ENCODE data around the gene NRM. TPM values are rescaled to one million over a fixed set of nuclear protein-coding genes. Genes with fewer than 3 reads are reported as not detected.
A peak's percentile ranks its signal among the peaks of the same experiment; 100 is the strongest.
"Not testable (repeated sequence)": the region's sequence is repeated elsewhere in the genome, so short reads cannot be mapped to it uniquely, and the experiment has no call there.

NRM gene
- total RNA-seq, 1 experiment from 2014 or later: 8.8 TPM

DNA sequence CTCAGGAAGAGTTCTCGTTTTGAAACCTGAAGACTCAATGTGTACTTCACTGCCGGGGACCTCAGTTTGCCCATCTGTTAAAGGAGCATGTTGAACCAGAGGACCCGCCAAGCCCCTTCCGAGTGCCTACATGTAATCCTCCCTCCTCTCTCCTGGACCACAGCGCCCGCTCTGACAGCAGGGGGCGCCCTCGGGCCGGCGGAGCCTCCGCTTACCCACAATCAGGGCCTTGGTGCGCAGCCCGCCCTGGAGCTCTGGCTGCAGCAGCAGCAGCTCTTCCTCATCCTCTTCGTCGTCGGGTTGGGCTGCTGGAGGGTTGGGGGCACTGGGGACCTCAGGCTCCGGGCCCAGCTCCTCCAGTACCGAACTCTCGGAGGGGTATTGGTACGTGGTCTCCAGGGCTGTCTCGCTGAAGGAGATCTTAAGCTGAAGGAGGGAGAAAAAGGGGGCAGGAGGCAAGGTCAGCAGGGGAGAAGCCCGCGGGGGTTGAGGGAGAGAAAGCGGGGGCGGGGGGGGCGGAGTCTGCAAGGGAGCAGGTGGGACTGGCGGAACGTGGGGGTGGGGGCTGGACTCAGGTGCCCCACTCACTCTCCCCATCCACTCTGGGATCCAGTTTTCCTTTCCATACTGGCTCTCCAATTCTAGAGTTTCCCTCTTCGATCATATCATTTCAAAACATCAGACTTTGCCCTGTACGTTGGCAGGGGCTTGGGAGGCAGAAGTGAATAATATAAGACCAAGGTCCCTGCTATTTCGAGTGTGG, 11.6 kb downstream of the NRM start:
- DNase-seq (ENCODE audit: low spot score): peak; percentile 82
- in situ Hi-C loops (cut with HindIII; ENCODE audit: low sequenced_read_pairs): no loop called here

DNA sequence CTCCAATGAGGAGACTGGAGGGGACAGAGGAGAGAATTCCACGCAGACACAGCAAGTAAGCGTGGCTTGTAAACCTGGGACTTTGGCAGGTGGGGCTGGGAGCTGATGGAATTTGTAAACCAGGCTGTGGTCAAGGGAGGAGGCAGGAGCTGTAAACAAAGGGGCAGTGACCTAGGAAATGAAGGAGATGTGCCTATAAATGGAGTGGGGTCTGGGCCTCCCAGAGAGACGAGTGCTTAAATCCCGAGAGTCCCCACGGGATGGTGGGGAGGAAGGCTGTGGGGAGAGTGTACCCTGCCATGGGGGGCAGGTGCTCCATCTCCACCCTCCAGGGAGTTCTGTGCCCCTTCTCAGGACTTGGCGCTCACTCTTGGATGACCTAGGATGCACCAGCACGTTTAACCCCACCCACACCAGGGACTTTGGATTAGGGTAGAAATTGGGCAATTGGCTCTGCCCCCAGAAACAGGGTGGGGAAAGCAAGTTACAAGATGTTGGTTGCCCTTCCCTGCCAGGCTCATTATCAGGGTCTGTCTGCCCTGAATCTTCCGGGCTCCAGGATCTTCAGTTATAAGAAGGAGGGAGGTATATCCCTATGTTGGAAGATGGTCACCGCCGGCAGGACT, 14.0 kb downstream of the NRM start:
- in situ Hi-C loops (cut with HindIII; ENCODE audit: low sequenced_read_pairs): no loop called here
- DNase-seq (ENCODE audit: low spot score): no peak

DNA sequence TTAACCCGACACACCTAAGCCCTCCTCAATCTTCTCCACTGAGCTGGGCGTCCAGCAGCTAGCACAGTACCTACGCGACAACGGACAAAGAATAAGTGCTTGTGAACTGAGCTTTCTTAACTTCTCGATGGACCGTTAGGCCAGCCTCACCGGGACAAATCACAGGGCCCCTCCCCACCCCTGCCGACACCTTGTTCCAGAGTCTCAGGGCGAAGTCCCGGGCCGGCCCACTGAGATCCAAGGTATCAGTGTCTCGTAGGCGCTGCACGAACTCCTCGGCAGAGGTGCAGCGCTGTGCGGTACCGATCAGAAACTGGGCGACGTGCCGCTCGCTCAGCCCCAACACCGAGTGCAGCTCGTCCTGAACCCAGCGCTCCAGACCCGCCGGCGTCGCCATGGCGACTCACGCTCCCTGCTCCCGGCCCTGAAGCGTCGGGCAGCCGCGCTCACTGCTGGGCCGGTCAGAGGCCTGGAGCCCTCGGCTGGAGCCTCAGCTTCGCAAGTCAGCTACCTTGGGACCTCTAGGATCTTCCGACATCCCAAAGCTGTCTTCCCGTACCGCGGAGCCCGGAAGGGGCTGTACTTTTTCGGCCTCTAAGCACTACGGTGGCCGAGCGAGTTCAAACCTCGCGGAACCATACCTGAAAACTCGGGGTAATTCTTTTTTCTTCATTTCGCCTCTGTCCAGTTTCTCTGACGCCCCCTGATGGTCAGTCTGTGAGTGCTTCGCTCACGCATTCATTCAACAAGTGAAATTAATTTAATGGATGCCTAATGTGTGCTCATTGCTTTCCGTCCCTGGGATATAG, 18.1 kb downstream of the NRM start, which contains the start of gene DHX16:
DHX16 (minus strand) TSS at position 562 of the 809 bp plus-strand sequence; CDS start at position 397, 165 bp downstream.
- in situ Hi-C loops (cut with HindIII; ENCODE audit: low sequenced_read_pairs): no loop called here
- DNase-seq (ENCODE audit: low spot score): peak; percentile 97

DNA sequence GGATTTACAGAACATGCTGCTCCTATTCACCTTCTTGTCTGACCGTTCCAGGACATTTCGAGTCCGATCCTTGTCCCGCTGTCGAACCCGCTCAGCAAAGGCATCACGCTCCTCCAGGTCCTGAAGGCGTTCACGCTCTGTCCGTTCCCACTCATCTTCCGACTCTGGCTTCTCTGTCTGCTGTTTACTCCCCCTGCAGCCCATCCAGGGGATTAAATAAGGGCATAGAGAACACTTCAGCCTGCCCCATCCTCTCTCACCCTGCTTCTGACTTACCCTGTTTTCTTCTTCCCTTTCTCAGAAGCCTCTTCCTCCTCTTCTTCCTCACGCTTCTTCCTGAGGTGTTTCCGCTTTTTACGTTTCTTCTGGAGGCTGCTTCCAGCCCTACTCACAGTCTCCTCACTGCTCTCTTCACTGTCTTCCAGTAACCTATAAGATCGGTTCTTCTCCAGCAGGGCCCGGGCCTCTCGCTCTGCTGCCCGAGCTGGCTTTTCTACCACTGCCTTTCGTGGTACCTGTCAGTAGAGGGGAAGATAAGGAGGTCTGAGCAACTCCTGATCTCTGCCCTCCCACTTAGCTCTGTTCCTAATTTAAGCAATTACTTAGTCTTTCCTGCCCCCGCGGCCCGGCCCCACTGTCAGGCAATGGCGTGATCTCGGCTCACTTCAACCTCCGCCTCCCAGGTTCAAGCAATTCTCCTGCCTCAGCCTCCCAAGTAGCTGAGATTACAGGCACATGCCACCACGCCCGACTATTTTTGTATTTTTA, 19.8 kb downstream of the NRM start:
- in situ Hi-C loops (cut with HindIII; ENCODE audit: low sequenced_read_pairs): no loop called here
- DNase-seq (ENCODE audit: low spot score): no peak

DNA sequence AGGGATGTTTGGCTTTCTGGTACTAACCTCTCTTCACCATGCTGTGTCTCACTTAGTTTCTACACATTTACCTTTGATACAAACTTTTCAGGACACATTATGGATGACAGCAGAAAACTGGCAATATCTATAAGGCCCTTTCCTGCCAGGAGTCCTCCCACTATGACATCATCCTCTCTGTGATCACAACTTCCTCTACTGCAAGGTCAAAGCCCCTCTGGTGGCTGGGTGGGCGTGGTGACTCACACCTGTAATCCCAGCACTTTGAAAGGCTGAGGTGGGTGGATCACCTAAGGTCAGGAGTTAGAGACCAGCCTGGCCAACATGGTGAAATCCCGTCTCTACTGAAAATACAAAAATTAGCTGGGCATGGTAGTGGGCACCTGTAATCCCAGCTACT, 24.5 kb downstream of the NRM start:
- in situ Hi-C loops (cut with HindIII; ENCODE audit: low sequenced_read_pairs); DNase-seq (ENCODE audit: low spot score): not testable (repeated sequence)

DNA sequence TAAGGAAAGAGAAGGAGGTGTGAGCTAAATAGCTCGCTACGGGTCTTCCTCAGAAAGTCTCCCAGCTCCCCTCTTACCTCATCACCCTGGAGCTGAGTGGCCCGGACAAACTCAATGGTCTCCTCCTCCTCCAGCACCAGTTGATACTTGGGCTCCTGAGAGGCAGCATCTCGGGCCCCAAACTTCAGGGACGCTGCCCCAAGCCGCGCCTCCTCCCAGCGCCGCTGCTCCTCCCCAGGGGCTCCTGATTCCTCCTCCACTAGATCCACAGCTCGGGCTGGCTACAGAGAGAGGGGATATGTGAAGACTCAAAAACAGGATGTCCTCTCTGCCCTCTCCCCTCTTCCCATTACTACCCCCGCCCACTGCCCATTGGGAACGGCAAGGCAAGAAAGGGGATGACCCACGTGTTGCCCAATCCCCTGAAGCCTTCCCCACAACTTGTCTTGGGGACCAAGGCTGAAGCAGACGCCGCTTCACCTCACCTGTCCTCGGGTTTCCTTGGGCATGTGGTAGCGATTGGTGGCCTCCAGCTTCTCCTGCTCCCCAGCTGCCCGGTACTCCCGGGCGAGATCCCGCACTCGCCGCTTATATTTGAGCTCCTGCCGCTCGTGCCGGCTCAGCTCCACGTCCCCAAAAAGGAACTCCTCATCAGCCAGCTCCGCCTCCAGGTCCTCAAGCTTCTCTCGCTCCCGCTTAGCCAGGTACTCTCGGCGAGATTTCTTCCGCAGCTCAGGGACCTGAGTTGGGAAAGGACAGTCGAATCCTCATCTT, 25.6 kb downstream of the NRM start:
- in situ Hi-C loops (cut with HindIII; ENCODE audit: low sequenced_read_pairs): no loop called here

DNA sequence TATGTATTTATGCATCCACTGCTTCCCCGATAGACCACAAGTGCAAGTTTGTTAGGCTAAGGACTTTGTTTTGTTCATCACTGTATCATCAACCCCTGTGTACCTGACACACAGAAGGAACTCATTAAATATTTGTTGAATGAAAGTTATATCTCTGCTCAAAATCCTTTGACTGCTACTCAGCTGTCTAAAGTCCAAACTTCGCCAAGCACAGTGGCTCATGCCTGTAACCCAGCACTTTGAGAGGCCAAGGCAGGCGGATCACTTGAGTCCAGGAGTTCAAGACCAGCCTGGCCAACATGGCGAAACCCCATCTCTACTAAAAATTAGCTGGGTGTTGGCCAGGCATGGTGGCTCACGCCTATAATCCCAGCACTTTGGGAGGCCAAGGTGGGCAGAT, 32.9 kb downstream of the NRM start:
- in situ Hi-C loops (cut with HindIII; ENCODE audit: low sequenced_read_pairs); DNase-seq (ENCODE audit: low spot score): not testable (repeated sequence)

More for the DNA sequence above, 25.6 kb downstream of the NRM start:
- DNase-seq (ENCODE audit: low spot score): no peak

DNA sequence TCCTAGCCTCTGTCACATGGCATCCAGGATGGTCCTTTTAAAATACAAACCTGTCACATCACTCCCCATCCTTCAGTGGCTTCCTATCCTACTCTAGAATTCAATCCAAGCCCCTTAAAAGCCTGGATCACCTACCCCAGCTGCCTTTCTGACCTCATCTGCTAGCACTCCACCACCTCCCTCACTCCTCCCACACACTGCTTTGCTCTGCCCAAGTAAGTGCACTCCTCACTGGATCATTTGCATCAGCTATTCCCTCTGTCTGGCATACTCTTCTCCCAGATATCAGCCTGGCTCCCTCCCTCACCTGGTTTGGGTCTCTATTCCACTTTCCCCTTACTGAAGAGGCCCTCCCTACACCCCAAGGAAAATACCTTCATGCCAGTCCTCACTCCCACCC, 33.3 kb downstream of the NRM start:
- no peak for DNase-seq (ENCODE audit: low spot score)
- in situ Hi-C loops (cut with HindIII; ENCODE audit: low sequenced_read_pairs): no loop called here

DNA sequence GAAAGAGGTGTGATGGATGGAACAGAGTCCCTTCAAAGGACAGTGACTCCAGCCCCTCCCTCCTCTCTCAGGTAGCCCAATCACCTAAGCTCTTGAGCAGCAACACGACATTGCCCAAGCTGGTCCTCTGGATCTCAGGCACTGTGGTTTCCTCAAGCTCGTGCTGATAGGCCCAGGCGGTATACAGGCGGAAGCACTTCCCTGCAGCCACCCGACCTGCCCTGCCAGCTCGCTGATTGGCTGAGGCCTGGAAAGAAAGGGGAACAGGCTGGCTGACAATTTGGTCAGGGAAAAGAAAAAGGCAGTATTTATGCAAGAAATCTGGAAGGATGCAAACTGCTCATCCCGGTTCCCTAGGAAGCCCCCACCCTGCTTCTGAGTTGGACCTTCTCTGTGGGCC, 34.3 kb downstream of the NRM start:
- no peak for DNase-seq (ENCODE audit: low spot score)
- in situ Hi-C loops (cut with HindIII; ENCODE audit: low sequenced_read_pairs): no loop called here

DNA sequence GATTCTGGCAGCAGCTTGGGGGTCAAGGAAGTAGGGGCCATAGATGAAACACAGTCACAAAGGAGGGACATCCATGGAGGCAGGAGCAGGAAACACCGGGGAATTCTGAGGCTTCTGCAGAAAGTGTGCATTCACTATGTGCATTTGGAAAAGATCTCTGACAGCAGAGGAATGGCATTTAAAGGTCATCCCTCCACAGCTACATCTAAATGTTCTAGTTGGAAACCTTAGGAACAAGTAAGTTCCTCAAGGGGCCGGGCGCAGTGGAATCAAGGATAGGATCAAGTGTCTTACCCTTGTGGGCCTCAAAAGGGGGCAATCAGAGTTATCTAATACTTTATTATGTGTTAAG, 35.1 kb downstream of the NRM start:
- in situ Hi-C loops (cut with HindIII; ENCODE audit: low sequenced_read_pairs): no loop called here
- DNase-seq (ENCODE audit: low spot score): no peak

DNA sequence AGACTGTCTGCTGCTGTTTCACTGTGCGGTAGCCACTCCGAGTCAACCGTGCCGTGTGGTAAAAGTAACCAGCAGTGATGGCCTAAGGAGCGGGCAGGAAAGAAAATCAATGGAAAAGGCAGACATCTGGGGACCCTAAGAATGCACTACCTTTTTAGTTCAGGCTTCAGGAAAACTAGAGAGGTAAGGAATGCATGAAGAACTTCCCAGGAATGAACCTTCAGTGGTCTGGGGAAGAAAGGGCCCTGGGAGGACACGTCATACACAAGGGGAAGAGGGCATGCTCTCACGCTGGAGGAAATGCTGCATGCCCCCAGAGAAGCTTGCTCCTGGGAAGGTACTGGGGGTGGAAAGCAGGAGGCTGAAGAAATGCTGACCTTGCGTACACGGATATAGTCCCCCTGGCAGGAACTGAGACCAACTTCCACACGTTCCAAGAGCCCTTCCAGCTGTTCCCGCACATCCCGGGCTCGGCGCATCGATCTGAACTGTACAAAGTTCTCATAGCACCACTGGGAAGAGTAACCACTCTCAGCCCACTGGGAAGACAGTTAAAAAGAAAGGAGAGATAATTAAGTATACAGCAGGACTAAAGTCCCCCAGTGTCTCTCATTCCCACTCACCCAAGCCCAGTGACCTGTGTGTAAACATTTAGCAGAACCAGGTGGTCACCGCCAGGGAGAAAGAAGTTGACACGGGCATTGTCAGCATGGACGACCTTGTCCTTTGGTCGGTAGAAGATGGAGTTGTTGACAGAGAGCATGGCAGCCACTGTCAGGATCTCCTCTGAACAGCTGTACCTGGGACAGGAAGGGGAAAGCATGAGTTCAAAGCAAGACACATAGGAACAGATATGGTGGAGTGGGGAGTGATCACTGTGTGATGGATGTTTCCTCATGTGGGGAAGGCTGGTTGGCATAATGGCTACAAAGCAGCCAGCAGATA, 35.7 kb downstream of the NRM start:
- DNase-seq (ENCODE audit: low spot score): no peak
- in situ Hi-C loops (cut with HindIII; ENCODE audit: low sequenced_read_pairs): no loop called here

DNA sequence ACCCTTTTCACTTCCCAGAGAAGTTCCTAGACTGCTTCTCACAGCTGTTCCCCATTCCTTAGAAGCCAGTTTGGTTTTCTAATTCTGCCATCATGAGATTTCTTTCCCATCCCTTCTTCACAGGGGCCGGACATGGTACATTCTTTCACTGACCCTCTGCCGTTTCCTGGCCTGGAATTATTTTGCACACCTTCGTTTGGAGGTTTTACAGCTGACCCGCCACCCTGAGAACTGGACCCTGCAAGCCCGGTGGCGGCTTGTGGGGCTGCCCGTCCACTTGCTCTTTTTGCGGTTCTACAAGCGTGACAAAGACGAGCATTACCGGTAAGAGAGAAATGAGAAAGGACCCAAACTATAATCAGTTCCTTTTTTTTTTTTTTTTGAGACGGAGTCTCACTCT, 39.6 kb downstream of the NRM start:
- DNase-seq (ENCODE audit: low spot score): no peak
- in situ Hi-C loops (cut with HindIII; ENCODE audit: low sequenced_read_pairs): no loop called here

DNA sequence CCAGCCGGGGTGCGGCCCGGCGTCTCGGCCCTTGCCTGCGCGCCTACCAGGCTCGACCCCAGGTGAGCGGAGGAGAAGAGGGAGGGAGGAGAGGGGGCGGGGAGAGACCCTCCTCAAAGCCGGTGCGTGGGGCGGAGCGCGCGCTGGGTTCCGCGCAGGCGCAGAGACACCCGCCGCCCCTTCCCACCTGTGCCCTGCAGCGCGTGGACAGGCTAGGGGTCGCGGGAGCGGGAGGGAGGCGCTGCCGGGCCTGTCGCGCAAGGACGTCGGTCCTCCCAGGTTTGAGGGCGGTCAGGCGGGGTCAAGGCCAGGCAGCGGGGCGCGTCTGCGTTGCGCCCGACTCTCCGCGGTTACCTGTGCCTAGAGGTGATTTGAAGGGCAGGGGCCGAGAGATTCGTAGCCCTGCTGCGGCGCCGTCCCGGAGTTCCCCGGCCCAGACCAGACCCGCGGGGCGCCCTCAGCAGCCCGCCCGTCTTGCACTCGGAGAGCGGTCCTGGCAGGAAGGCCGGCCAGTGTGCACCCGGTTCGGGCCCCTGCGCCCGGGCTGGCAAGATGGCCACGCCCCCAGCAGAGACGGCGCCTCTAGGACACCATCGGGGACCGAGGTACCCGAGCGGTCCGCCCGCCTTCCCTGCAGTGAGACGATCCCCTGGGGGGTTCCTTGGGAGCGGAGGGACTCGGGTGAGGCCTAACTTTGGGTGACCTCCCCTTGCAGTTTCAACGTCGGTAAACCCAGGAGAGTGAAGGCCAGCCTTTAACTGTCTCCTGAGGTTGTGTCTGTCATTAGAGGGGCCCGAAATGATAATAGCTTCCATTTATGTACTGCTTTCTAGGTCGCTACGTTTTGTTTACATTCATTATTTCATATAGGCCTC, 43.3 kb downstream of the NRM start:
- DNase-seq (ENCODE audit: low spot score): peak; percentile 65
- in situ Hi-C loops (cut with HindIII; ENCODE audit: low sequenced_read_pairs): no loop called here

DNA sequence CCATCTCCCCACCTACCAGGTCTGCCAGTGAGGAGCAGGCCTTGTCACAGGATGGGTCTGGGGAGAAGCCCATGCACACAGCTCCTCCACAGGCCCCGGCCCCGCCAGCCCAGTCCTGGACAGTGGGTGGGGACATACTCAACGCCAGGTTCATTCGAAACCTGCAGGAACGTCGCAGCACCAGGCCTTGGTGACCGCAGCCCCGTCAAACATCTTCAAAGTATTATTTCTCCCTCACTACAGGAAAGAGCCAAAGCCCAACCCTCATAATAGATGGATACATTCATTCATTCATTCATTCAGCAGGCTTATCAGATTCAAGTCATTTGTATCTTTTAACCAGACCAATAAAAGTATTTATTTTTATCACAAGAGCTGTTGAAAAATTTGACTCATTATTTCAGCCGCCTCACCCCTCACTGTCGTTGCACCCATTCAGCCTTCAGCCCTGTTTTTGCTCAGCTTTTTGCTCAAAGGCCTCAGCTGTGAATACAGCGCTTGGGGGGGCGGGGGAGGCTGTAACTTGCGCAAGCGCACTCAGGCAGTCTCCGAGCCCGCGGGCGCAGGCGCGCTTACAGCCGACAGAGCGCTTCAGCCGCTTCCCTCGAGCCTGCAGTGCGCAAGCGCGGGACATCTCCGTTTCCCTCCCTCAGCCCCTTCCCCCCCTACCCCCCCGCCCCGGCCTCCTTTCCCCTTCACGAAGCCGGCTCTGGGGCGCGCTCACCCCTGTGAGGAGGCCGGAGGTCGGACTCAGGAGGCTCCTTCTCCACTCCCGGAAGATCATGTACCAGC, 44.1 kb downstream of the NRM start, which contains the start of gene C6orf136:
C6orf136 (plus strand) TSS at position 684 of the 792 bp plus-strand sequence; CDS start at position 783, 99 bp downstream.
- in situ Hi-C loops (cut with HindIII; ENCODE audit: low sequenced_read_pairs): no loop called here

DNA sequence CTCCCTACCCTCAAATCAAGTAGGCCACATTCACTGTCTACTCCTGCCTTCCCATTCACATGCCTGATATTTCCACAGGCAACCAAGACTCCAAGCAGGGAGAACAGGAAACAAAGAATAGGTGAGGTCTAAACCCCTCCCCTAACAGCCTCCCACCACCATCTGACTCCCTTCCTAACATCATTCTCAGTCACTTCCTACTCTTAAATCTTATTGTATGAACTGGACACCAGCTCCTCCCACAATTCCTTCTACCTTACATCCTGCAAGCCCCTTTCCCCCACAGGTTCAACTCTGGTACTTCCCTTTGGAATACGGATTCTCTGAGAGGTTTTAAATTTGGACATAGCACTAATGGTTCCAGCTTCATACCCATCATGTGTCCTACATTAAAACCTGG, 44.8 kb downstream of the NRM start:
- in situ Hi-C loops (cut with HindIII; ENCODE audit: low sequenced_read_pairs): no loop called here
- peak; percentile 10 for DNase-seq (ENCODE audit: low spot score)

More for the DNA sequence above, 44.1 kb downstream of the NRM start, which contains the start of gene C6orf136:
- DNase-seq (ENCODE audit: low spot score): peak; percentile 94

DNA sequence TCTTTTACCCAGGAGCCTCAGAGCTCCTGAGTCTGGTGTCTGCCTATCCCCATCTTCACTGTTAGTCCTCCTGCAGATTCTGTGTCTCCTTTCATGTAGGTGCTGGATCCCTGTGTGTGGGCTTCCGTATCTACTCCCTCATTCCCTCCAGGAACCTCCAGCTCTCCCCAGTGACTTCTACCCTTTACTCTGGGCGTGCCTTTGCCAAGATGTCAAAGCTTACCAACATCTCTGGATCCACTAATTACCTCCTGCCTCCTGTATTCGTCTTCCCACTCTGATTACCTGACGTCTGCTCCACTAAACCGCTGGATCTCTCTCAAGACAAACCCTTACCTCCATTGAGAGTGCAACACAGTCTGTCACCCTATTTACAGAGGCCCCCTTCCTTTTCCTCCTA, 46.0 kb downstream of the NRM start:
- in situ Hi-C loops (cut with HindIII; ENCODE audit: low sequenced_read_pairs): no loop called here
- DNase-seq (ENCODE audit: low spot score): no peak
